Adrenal gland (tissue), 12 donors: Measurements from ENCODE around the gene PIGH. TPM values are rescaled to one million over a fixed set of nuclear protein-coding genes. Genes with fewer than 3 reads are reported as not detected.

ENCODE experiments used
- DNase-seq, 7 donors: peaks; one replicate each; pipeline ENCODE4 v3.0.0-alpha.2; 2019 to 2020
- H3K27ac ChIP-seq, 5 donors: fragments of 200-600 bp; sonication (generic) in 4 of 5; 1 replicate in 3 of 5; 2 replicates in 2 of 5; pipeline versions ENCODE4 v1.5.1 to v1.8.0; 2016 to 2020; ENCODE audit warnings: mild to moderate bottlenecking in 1 of 5
- H3K27me3 ChIP-seq: fragments of 200-600 bp; 2 replicates; pipeline ENCODE4 v1.8.0; 2021
- H3K36me3 ChIP-seq, 2 donors: fragments of 200-600 bp; replicated peaks in 1 of 2; 1 replicate in 1 of 2; 2 replicates in 1 of 2; pipeline versions ENCODE4 v1.5.1 to v1.8.0; 2018 to 2022
- H3K4me1 ChIP-seq, 2 donors: fragments of 200-600 bp; replicated peaks in 1 of 2; 1 replicate in 1 of 2; 2 replicates in 1 of 2; pipeline versions ENCODE4 v1.5.1 to v1.8.0; 2018 to 2021
- H3K4me3 ChIP-seq, 4 donors: fragments of 200-600 bp; sonication (generic) in 3 of 4; one replicate each; pipeline ENCODE4 v1.5.1; 2016 to 2018
- H3K9me3 ChIP-seq, 3 donors: fragments of 200-600 bp; sonication (generic) in 1 of 3; replicated peaks in 1 of 3; 1 replicate in 2 of 3; 2 replicates in 1 of 3; pipeline versions ENCODE4 v1.5.1 to v1.8.0; 2016 to 2021
- CTCF ChIP-seq, 6 experiments: fragments of 450-650 bp in 4 of 6; fragments of 200-600 bp in 2 of 6; sonication (generic) in 1 of 6; IDR thresholded peaks; 1 replicate in 5 of 6; 2 replicates in 1 of 6; pipeline versions ENCODE4 v1.5.1 to v1.8.0; 2016 to 2021; ENCODE audit warnings: antibody characterized with exemption in 6 of 6, mild to moderate bottlenecking in 2 of 6, moderate library complexity in 1 of 6
- POLR2A ChIP-seq, 2 donors: fragments of 450-650 bp; IDR thresholded peaks; one replicate each; pipeline ENCODE4 v1.6.1; 2017; ENCODE audit warnings: antibody characterized with exemption in 2 of 2, mild to moderate bottlenecking in 2 of 2, moderate library complexity in 1 of 2
- WGBS, 4 donors: extraction: QIAGEN DNeasy Blood & Tissue Kit in 2 of 4; methylation state at CpG; one replicate each; pipeline versions ENCODE4 v1.1.5 to v1.1.7; 2013 to 2017; 5-methylcytosine and 5-hydroxymethylcytosine counted together
- intact Hi-C, 2 donors: fragments of 100-400 bp; cut with DNase I; formaldehyde crosslinking; loops; one replicate each; pipeline versions ENCODE4 v1.14.1 to v1.15.0; 2022 to 2023
- polyA plus RNA-seq, 3 donors: library from polyadenylated mRNA; stranded (reverse); fragments of 200-250 nt in 2 of 3; fragments of 350-450 nt in 1 of 3; fragmentation: Illumina TruSeq in 1 of 3; extraction: RNeasy Lipid Tissue Mini Kit (QIAGEN cat#74804) in 1 of 3; gene quantifications; one replicate each; pipeline ENCODE4 v1.2.3, GENCODE V29; 2013 to 2014
- total RNA-seq, 9 donors: library from RNA; depleted of rRNA in 4 of 9; stranded (reverse); fragments of >200 nt in 4 of 9; fragments of 120-200 nt in 1 of 9; fragmentation: NEBNext Ultra II Directional in 1 of 9; extraction: Animal tissue kit (Norgen Biotek cat#: 25700) in 1 of 9; gene quantifications; one replicate each; pipeline versions ENCODE4 v1.1.0 to v1.2.4, GENCODE V29; 2013 to 2023
- donor health status: healthy with polysubstance abuse.
- donor health status: Bipolar disorder and iron deficiency.
- donor health status: DM: yes; HTN: yes; CAD: no.
- donor health status: DM: no; HTN: no; CAD: no.
- donor health status: DM: no; HTN: no; CAD: no.
- donor health status: DM: yes; HTN: yes; CAD: no.

The PIGH gene
- total and polyA plus RNA-seq, 12 donors = 41.5 to 79.1 (median 50.7) TPM

- WGBS, 4 donors = 3 to 10% (median 7%) methylated on average over 18 to 19 of the region's 19 CpGs
- DNase-seq = peak in 6 of 7 donors; percentile 30 to 66 (median 42)
- TF ChIP-seq CTCF (IDR thresholded peaks at IDR 0.05) = no peak
- TF ChIP-seq POLR2A (IDR thresholded peaks at IDR 0.05) = no peak
Observed at GRCh38 chr14:67620217-67620785, 20.2 kb upstream of the PIGH start.

GRCh38 chr14:67619446-67620216 lies 19.6 kb upstream of the PIGH start, which contains the start of gene ARG2:
ARG2 (plus strand) TSS chr14:67619920; CDS start chr14:67619978, 58 bp downstream.
- DNase-seq = peak; percentile 97 to 99 (median 99)
- Histone ChIP-seq H3K36me3 (no peaks in the 10 kb centered on the region), H3K27ac (peak within 1 kb of the TSS in 4 of 5 donors; percentile 60 to 82 (median 72)), H3K4me3 (peak within 1 kb of the TSS; percentile 7 to 73 (median 52)), H3K27me3 (no peaks in the 10 kb centered on the region), H3K9me3 (no peaks in the 10 kb centered on the region), H3K4me1 (peaks cover 23 to 33% of the 10 kb centered on the region in 2 donors)
- intact Hi-C loops = loop anchor here (5.0 to 10.0 kb wide), 3 partner anchors 53 to 83 kb away; partner anchors contain the start of genes RDH11 (in 1 of the 2), RDH12 (in 1 of the 2) and VTI1B (in 1 of the 2)
- 0 to 1% (median 0%) methylated on average over 8 to 62 of the region's 62 CpGs for WGBS, 4 donors
- TF ChIP-seq POLR2A (IDR thresholded peaks at IDR 0.05) (peak; percentile 76), CTCF (IDR thresholded peaks at IDR 0.05) (peak in 1 of 6 experiments; percentile 10)

More at GRCh38 chr14:67620217-67620785, 20.2 kb upstream of the PIGH start:
- intact Hi-C loops = no loop called here
- H3K27ac ChIP-seq = peak overlapping the region in 4 of 5 donors; percentile 60 to 82 (median 72)
- no peaks in the 10 kb centered on the region for H3K9me3 ChIP-seq
- peaks cover 23 to 33% of the 10 kb centered on the region in 2 donors for H3K4me1 ChIP-seq
- H3K36me3 ChIP-seq = no peaks in the 10 kb centered on the region
- H3K27me3 ChIP-seq = no peaks in the 10 kb centered on the region
- peak overlapping the region in 3 of 4 donors; percentile 39 to 73 (median 66) for H3K4me3 ChIP-seq

- Histone ChIP-seq H3K4me3 (no peak overlapping the region), H3K9me3 (no peaks in the 10 kb centered on the region), H3K4me1 (peaks cover 23 to 33% of the 10 kb centered on the region in 2 donors), H3K27ac (peak overlapping the region in 3 of 5 donors; percentile 61 to 82 (median 82)), H3K36me3 (no peaks in the 10 kb centered on the region), H3K27me3 (no peaks in the 10 kb centered on the region)
- intact Hi-C loops = loop anchor here (5.0 to 10.0 kb wide), 3 partner anchors 54 to 84 kb away; partner anchors contain the start of genes RDH11 (in 1 of the 2), RDH12 (in 1 of the 2) and VTI1B (in 1 of the 2)
- peak in 2 of 7 donors; percentile 7 to 26 for DNase-seq
- TF ChIP-seq POLR2A (IDR thresholded peaks at IDR 0.05) (no peak), CTCF (IDR thresholded peaks at IDR 0.05) (peak; percentile 59 to 85 (median 76))
Observed at GRCh38 chr14:67618617-67619063, 18.6 kb upstream of the PIGH start.

- Histone ChIP-seq H3K27ac (no peak overlapping the region), H3K36me3 (no peaks in the 10 kb centered on the region), H3K4me1 (no peaks in the 10 kb centered on the region), H3K4me3 (no peak overlapping the region), H3K27me3 (no peaks in the 10 kb centered on the region), H3K9me3 (no peaks in the 10 kb centered on the region)
- DNase-seq = no peak
- intact Hi-C loops = loop anchor here in 1 of 2 donors (10.0 kb wide), 1 partner anchor 84 kb away; the partner anchor contains the start of gene RDH11
- WGBS, 4 donors = 50 to 81% (median 71%) methylated on average over 1 of the region's 1 CpG
- TF ChIP-seq POLR2A (IDR thresholded peaks at IDR 0.05) = no peak
- no peak for TF ChIP-seq CTCF (IDR thresholded peaks at IDR 0.05)
Observed at GRCh38 chr14:67610491-67610890, 10.4 kb upstream of the PIGH start.
